AG04450 (cell line): ENCODE data around the gene MICU2. TPM values are rescaled to one million over a fixed set of nuclear protein-coding genes. Genes with fewer than 3 reads are reported as not detected.

ENCODE experiments used
- CTCF ChIA-PET: fragments of 300-600, 350-600 bp; formaldehyde crosslinking; extraction: SDS; loops from one replicate; lab custom pipeline; 2022; ENCODE audit warnings: antibody characterized with exemption, inconsistent platforms; lab: Charles Lee
- POLR2A ChIA-PET: fragments of 350-600 bp; formaldehyde crosslinking; extraction: SDS; loops from one replicate; lab custom pipeline; 2021; ENCODE audit warnings: antibody characterized with exemption, inconsistent platforms; lab: Yijun Ruan, JAX
- DNase-seq: peaks from one replicate; pipeline ENCODE4 v3.0.0-alpha.2; 2011; ENCODE audit warnings: low read depth, low spot score
- H3K27ac ChIP-seq: one replicate; pipeline ENCODE4 v1.5.1; 2012; ENCODE audit warnings: low read depth, low read length, control low read depth
- H3K27me3 ChIP-seq: one replicate; pipeline ENCODE4 v1.6.0; 2012; ENCODE audit warnings: low read length; ENCODE audit not compliant: control insufficient read depth, insufficient read depth
- H3K4me3 ChIP-seq: 2 replicates; pipeline ENCODE4 v1.5.1; 2011; ENCODE audit warnings: mild to moderate bottlenecking, low read depth, low read length, control low read depth
- H3K9me3 ChIP-seq: 2 replicates; pipeline ENCODE4 v1.5.1; 2012; ENCODE audit warnings: low read length; ENCODE audit not compliant: control insufficient read depth, insufficient read depth
- polyA plus RNA-seq: library from polyadenylated mRNA; depleted of rRNA; stranded (reverse); fragments of >200 nt; gene quantifications from 2 replicates; pipeline ENCODE4 v1.2.3, GENCODE V29; 2011
- TF ChIP-seq, protein P1 (sequence below): IDR thresholded peaks from 2 replicates; pipeline ENCODE4 v1.5.1; 2011; ENCODE audit warnings: low read depth, low read length, control low read depth, inconsistent platforms

MICU2 gene
- polyA plus RNA-seq, 1 experiment, result 42.1 TPM

DNA sequence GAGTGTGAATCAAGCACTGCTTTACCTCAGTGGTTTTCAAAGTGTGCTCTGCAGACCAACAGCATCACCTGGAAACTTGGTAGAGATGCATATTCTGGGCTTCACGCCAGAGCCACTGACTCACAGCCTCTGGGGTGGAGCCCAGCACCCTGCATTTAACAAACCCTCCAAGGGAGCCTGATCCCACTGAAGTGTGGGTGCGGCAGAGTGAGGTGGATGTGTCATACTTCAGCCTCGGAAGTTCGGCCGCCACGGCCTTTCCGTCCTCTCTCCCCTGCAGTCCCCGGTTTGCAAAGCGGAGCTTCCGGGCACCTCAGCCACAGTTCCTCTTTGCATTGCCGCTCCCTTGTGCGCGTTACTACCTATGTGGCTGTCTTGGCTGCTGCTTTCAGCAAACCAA is 33.3 kb upstream of the MICU2 start:
- peaks cover 6% of the 10 kb centered on the region for H3K27me3 ChIP-seq
- no peak overlapping the region for H3K4me3 ChIP-seq
- DNase-seq, result no peak
- TF ChIP-seq, protein P1, sequence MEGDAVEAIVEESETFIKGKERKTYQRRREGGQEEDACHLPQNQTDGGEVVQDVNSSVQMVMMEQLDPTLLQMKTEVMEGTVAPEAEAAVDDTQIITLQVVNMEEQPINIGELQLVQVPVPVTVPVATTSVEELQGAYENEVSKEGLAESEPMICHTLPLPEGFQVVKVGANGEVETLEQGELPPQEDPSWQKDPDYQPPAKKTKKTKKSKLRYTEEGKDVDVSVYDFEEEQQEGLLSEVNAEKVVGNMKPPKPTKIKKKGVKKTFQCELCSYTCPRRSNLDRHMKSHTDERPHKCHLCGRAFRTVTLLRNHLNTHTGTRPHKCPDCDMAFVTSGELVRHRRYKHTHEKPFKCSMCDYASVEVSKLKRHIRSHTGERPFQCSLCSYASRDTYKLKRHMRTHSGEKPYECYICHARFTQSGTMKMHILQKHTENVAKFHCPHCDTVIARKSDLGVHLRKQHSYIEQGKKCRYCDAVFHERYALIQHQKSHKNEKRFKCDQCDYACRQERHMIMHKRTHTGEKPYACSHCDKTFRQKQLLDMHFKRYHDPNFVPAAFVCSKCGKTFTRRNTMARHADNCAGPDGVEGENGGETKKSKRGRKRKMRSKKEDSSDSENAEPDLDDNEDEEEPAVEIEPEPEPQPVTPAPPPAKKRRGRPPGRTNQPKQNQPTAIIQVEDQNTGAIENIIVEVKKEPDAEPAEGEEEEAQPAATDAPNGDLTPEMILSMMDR, result no peak
- H3K9me3 ChIP-seq, result no peaks in the 10 kb centered on the region
- ChIA-PET POLR2A (no interaction called here), CTCF (interaction anchor here (0.6 to 3.6 kb wide), 27 partner anchors 12 to 1159 kb away, joined by 3 to 27 read pairs (median 7); no protein-coding TSS in a partner anchor)
- no peak overlapping the region for H3K27ac ChIP-seq

DNA sequence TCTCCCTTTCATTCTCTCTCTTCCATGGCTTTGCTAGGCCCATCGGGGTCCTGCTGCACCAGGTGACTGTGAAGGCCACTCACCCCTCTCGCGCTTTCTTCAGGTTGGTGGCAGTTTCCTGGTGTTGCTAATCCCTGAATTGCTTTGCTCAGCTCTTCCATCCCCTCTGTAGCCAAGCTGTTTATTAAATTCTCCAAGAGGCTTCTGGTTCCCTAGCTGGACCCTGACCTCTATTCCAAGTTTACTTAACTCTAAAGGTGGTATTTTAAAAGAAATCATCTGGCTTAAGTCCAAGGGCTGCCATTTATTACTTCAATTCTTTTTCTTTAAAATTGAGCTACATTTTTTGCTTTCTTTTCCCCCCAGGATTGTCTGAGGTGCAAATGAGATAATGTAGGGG is 32.7 kb upstream of the MICU2 start:
- peaks cover 6% of the 10 kb centered on the region for H3K27me3 ChIP-seq
- no peak overlapping the region for H3K27ac ChIP-seq
- H3K9me3 ChIP-seq, result no peaks in the 10 kb centered on the region
- TF ChIP-seq, protein P1, result no peak
- no peak for DNase-seq
- H3K4me3 ChIP-seq, result no peak overlapping the region
- CTCF ChIA-PET, result interaction anchor here (0.6 to 3.6 kb wide), 8 partner anchors 11 to 1159 kb away, joined by 3 to 27 read pairs (median 13); no protein-coding TSS in a partner anchor
- POLR2A ChIA-PET, result no interaction called here

GRCh38 chr13:21632196-21632595 is 28.2 kb upstream of the MICU2 start:
- ChIA-PET CTCF (no interaction called here), POLR2A (no interaction called here)
- Histone ChIP-seq H3K27ac (no peak overlapping the region), H3K4me3 (no peak overlapping the region), H3K9me3 (no peaks in the 10 kb centered on the region), H3K27me3 (no peaks in the 10 kb centered on the region)
- TF ChIP-seq, protein P1, result no peak
- DNase-seq, result no peak

DNA sequence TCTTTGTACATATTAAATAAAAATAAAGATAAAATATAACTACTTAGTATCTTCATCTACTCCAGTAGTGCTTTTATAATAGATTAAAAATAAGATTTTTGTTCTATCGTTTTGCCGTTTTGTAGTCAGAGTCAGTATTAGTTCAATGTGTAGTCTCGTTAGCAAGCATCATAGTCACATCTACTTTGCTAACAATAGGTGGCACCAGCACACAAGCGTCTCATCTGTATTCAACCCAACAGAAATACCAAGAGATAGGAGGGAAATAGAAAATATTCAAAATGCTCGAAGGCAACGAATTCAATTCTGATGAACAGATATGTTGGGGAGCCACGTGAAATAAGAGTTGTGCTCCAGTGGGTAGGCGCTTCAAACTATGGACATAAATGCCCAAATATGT is 21.4 kb upstream of the MICU2 start:
- ChIA-PET CTCF (interaction anchor here (0.6 to 1.1 kb wide), 9 partner anchors 9 to 1396 kb away, joined by 3 to 11 read pairs (median 4); no protein-coding TSS in a partner anchor), POLR2A (no interaction called here)
- H3K27me3 ChIP-seq, result peaks cover 9% of the 10 kb centered on the region
- no peak for DNase-seq
- no peaks in the 10 kb centered on the region for H3K9me3 ChIP-seq
- no peak overlapping the region for H3K27ac ChIP-seq
- TF ChIP-seq, protein P1, result peak; percentile 66
- no peak overlapping the region for H3K4me3 ChIP-seq

DNA sequence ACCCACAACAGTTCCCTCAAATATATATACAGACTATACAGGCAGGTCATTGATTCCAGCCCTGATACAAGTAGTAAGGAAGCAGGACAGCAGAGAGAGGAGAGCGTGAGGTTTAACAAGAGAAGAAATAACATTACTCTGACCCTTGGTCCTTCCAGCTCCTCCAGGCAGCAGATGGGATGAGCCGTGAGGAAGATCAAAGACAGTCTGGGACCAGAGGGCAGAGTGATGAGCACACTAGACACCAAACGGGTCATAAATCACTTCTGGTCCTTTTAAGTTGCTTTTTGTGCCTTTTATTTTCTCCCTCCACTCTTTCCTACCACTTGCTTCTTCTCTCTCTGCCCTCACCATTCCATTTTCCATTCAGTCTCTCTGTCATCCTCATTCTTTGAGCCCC is 16.9 kb upstream of the MICU2 start:
- TF ChIP-seq, protein P1, result no peak
- POLR2A ChIA-PET, result no interaction called here
- no peak overlapping the region for H3K4me3 ChIP-seq
- CTCF ChIA-PET, result no interaction called here
- no peaks in the 10 kb centered on the region for H3K9me3 ChIP-seq
- H3K27ac ChIP-seq, result no peak overlapping the region
- DNase-seq, result no peak
- peaks cover 24% of the 10 kb centered on the region for H3K27me3 ChIP-seq
